DND-41 (cell line): ENCODE results near the gene TBC1D9.

Experiments used
- ATAC-seq: fragments of 200-7000 bp; cut with Tn5 transposase; 3 replicates; pipeline ENCODE4 v1.9.1; 2021; ENCODE audit warnings: low read depth; ENCODE audit not compliant: insufficient read depth
- DNase-seq: peaks from one replicate; pipeline ENCODE4 v3.0.0-alpha.2; 2020
- H2AFZ ChIP-seq: 2 replicates; pipeline ENCODE4 v1.6.0; 2012; ENCODE audit warnings: low read depth, low read length
- H3K27ac ChIP-seq: 2 replicates; pipeline ENCODE4 v1.5.1; 2012; ENCODE audit warnings: low read length, inconsistent platforms
- H3K27me3 ChIP-seq: fragments of 200-600 bp; sonication (generic); 2 replicates; pipeline ENCODE4 v1.6.0; 2012; ENCODE audit warnings: low read length, mild to moderate bottlenecking, inconsistent platforms; ENCODE audit not compliant: insufficient read depth, poor library complexity
- H3K36me3 ChIP-seq: 2 replicates; pipeline ENCODE4 v1.5.1; 2012; ENCODE audit warnings: low read length, inconsistent platforms; ENCODE audit not compliant: insufficient read depth
- H3K4me1 ChIP-seq: 2 replicates; pipeline ENCODE4 v1.5.1; 2012; ENCODE audit warnings: mild to moderate bottlenecking, low read length; ENCODE audit not compliant: insufficient read depth
- H3K4me2 ChIP-seq: 2 replicates; pipeline ENCODE4 v1.6.0; 2012; ENCODE audit warnings: mild to moderate bottlenecking, moderate library complexity, low read length, inconsistent platforms; ENCODE audit not compliant: insufficient read depth
- H3K4me3 ChIP-seq, 2 experiments: fragments of 200-600 bp in 1 of 2; shearing (Covaris generic) in 1 of 2; 2 replicates each; pipeline ENCODE4 v1.5.1; 2012 to 2016; ENCODE audit warnings: inconsistent platforms in 2 of 2, low read length in 2 of 2, mild to moderate bottlenecking in 2 of 2, low read depth in 1 of 2, moderate library complexity in 1 of 2
- H3K79me2 ChIP-seq: 2 replicates; pipeline ENCODE4 v1.6.0; 2012; ENCODE audit warnings: low read length, inconsistent platforms; ENCODE audit not compliant: insufficient read depth
- H3K9ac ChIP-seq: 2 replicates; pipeline ENCODE4 v1.6.0; 2012; ENCODE audit warnings: low read depth, mild to moderate bottlenecking, inconsistent platforms, low read length, moderate library complexity
- H3K9me3 ChIP-seq: 2 replicates; pipeline ENCODE4 v1.5.1; 2012; ENCODE audit warnings: low read length, moderate library complexity, mild to moderate bottlenecking, inconsistent platforms; ENCODE audit not compliant: insufficient read depth, severe bottlenecking
- H4K20me1 ChIP-seq: 2 replicates; pipeline ENCODE4 v1.6.0; 2012; ENCODE audit warnings: low read length; ENCODE audit not compliant: insufficient read depth
- EZH2 ChIP-seq: IDR thresholded peaks from 3 replicates; pipeline ENCODE4 v1.6.1; 2012; ENCODE audit warnings: borderline replicate concordance, low read depth, mild to moderate bottlenecking, moderate library complexity, low read length, inconsistent platforms; ENCODE audit not compliant: severe bottlenecking
- TF ChIP-seq, protein P1 (sequence below): IDR thresholded peaks from 2 replicates; pipeline ENCODE4 v1.5.1; 2012; ENCODE audit warnings: borderline replicate concordance, low read length, moderate library complexity, mild to moderate bottlenecking; ENCODE audit not compliant: poor library complexity, severe bottlenecking; ENCODE audit errors: extremely low read depth

The TBC1D9 gene

DNA sequence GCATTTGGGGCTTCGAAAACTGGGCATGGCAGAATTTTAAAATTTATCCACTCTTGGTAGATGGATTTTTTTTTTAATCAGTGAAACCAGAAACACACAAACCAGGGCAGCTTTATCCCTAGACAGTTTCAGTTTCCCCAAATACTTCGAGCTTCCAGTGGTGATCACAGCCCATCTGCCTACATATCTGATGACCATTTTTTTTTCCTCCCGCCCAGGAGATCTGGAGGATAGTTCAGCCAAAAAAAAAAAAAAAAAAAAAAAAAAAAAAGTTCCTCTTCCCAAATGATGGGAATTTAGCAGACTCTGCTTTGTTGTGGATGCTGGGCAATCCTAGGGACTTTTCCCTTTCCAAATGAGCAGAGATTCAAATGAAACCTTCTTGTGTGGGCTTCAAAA is 1.0 kb upstream of the TBC1D9 start:
- Histone ChIP-seq H3K9ac (no peak overlapping the region), H3K4me1 (no peaks in the 10 kb centered on the region), H3K27ac (no peak overlapping the region), H3K36me3 (no peaks in the 10 kb centered on the region), H3K4me2 (no peak overlapping the region), H3K27me3 (no peaks in the 10 kb centered on the region), H3K79me2 (no peaks in the 10 kb centered on the region), H4K20me1 (no peaks in the 10 kb centered on the region), H2AFZ (no peak overlapping the region), H3K9me3 (no peaks in the 10 kb centered on the region), H3K4me3 (no peak overlapping the region)
- ATAC-seq (no peak), DNase-seq (no peak)
- TF ChIP-seq, protein P1, sequence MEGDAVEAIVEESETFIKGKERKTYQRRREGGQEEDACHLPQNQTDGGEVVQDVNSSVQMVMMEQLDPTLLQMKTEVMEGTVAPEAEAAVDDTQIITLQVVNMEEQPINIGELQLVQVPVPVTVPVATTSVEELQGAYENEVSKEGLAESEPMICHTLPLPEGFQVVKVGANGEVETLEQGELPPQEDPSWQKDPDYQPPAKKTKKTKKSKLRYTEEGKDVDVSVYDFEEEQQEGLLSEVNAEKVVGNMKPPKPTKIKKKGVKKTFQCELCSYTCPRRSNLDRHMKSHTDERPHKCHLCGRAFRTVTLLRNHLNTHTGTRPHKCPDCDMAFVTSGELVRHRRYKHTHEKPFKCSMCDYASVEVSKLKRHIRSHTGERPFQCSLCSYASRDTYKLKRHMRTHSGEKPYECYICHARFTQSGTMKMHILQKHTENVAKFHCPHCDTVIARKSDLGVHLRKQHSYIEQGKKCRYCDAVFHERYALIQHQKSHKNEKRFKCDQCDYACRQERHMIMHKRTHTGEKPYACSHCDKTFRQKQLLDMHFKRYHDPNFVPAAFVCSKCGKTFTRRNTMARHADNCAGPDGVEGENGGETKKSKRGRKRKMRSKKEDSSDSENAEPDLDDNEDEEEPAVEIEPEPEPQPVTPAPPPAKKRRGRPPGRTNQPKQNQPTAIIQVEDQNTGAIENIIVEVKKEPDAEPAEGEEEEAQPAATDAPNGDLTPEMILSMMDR = no peak
- no peak for TF ChIP-seq EZH2

DNA sequence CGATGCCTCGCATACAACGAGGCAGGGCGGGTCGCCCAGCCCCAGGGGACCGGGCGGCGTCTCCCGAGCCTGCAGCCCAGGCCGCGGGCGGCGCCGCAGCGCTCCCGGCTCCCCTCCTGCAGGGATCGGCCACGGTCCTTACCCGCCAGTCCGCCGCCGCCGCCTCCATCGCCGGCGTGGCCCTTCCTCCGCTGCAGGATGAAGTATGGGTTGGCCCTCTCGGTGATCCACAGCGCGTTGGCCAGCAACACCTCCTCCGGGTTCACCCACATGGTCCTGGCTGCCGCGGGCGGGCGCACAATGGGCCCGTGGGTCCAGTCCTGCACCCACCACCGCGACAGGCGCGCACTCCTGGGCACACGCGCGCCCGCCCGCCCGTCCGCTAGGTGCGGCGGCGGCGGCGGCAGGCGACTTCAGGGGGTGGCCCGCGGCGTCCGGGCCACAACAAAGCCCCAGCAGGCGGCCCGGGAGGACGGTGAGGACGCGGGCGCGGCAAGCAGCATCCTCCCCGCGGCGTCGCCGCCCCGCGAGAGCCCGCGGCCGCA is 339 bp downstream of the TBC1D9 start:
- Histone ChIP-seq H3K4me3 (no peak overlapping the region), H3K27ac (no peak overlapping the region), H3K79me2 (no peaks in the 10 kb centered on the region), H3K4me1 (no peaks in the 10 kb centered on the region), H3K27me3 (no peaks in the 10 kb centered on the region), H3K4me2 (no peak overlapping the region), H3K9ac (no peak overlapping the region), H3K9me3 (no peaks in the 10 kb centered on the region), H2AFZ (no peak overlapping the region), H3K36me3 (no peaks in the 10 kb centered on the region), H4K20me1 (no peaks in the 10 kb centered on the region)
- DNase-seq (no peak), ATAC-seq (no peak)
- TF ChIP-seq, protein P1 = no peak
- TF ChIP-seq EZH2 = no peak

DNA sequence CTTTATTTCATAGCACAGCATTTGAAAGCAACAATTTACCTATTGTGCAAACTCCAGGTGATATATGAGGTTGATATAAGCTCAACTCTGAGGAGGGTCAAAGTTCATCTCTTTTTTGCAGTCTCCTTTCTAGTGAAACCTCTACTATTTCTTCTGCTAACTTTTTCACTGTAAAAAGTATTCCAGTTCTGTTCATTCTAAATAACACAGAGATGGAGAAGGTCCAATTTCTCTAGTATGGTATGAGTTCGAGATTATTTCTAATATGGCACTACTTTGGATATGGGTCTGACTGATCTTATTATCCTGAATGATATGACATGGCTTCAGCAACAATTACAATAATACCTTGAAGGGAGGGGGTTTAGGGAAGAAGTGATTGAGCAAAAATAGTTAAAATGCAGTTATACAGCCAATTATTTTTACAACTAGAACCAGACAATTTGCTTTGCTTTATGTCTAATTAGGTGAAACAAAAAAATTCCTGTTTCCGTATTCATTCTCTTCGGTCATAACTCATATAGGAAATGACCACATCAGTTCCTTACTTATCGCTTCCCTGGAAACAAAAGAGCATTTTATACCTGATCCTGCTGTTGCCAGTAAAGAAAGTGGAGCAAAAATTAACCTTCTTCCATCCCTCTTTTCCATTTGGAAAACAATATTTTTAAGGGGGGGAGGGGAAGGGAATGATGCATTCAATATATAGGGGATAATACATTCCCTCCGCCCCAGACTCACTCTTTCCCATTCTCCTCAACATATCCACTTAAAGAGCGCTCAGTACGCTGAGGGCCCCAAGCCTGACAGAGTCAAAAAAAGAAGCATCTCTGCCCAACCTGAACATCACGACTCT is 1.0 kb downstream of the TBC1D9 start:
- Histone ChIP-seq H3K9ac (no peak overlapping the region), H3K4me2 (no peak overlapping the region)
- no peak for ATAC-seq

More for the DNA sequence above, 1.0 kb downstream of the TBC1D9 start:
- no peaks in the 10 kb centered on the region for H4K20me1 ChIP-seq
- no peaks in the 10 kb centered on the region for H3K36me3 ChIP-seq
- no peak overlapping the region for H3K27ac ChIP-seq
- H3K27me3 ChIP-seq = no peaks in the 10 kb centered on the region
- no peak for DNase-seq
- no peak overlapping the region for H2AFZ ChIP-seq
- no peaks in the 10 kb centered on the region for H3K79me2 ChIP-seq
- H3K4me1 ChIP-seq = no peaks in the 10 kb centered on the region
- H3K9me3 ChIP-seq = no peaks in the 10 kb centered on the region
- no peak overlapping the region for H3K4me3 ChIP-seq
- TF ChIP-seq, protein P1 = no peak
- TF ChIP-seq EZH2 = no peak
